HG02870 (cell line): ENCODE measurements around the gene NDP.

Experiments used
- ATAC-seq: cut with Tn5 transposase; IDR thresholded peaks from one replicate; pipeline ENCODE4 v1.9.1; 2021; ENCODE audit warnings: mild to moderate bottlenecking, moderate library complexity; ENCODE audit not compliant: unreplicated experiment

NDP gene, protein sequence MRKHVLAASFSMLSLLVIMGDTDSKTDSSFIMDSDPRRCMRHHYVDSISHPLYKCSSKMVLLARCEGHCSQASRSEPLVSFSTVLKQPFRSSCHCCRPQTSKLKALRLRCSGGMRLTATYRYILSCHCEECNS

DNA sequence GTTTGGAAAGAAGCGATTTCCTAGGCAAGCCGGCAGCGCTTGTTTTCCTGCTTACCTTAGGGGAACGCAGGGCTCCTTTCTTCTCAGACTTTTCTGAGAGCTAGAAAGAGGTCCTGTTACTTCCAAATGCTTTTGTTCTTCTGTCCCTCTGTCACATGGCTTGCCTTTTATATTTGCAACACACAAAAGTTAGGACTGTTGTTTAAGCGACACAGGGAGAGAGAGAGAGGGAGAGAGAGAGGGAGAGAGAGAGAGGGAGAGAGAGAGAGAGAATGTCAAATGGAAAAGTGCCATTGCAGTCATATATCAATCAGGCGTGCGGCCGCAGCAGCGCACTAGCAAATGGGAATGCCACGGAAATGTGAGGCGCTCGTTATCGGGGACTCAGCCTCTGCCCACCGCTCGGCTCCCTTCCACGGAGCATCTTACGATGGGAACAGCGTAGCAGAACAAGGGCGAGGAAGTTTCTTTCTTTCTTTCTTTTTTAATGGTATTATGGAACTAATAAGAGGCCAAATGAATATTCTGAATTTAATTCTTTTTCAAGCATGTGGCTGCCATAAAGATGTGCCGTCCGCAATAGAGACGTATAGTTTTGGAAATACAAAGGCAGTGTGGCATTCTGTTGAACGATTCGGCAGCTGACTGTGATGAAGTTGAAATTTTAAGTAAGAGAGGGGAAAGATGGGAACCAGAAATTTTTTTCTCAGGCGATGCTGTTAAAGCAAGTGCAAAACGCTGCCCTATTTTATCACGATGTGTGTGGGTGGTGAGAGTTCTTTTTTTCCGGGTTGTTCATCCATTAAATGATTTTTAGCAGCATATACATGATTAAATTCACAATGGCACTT, at the start of gene NDP:
NDP (minus strand) TSS at position 142 of the 851 bp plus-strand sequence. CDS start 14,745 bp downstream, outside the sequence.
- ATAC-seq: no peak

DNA sequence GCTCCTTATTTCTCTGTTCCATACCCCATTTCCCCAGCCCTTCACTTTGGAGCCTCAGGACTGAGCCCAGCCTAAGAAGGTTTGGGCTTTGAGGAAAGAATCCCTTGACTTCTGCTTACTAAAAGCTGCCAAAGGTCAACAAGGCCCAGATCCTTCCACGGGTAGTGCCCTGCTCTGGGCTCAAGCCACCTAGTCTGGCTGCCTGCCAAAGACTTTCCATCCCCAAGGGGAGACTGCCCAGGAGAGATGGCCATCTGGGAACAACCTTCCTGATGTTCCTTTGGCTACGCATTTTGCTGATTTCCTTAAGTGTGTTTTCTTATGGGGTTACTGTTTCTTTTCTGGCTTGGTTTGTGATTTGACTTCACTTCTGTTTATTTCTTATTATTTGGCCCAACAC, 49.8 kb upstream of the NDP start:
- no peak for ATAC-seq

DNA sequence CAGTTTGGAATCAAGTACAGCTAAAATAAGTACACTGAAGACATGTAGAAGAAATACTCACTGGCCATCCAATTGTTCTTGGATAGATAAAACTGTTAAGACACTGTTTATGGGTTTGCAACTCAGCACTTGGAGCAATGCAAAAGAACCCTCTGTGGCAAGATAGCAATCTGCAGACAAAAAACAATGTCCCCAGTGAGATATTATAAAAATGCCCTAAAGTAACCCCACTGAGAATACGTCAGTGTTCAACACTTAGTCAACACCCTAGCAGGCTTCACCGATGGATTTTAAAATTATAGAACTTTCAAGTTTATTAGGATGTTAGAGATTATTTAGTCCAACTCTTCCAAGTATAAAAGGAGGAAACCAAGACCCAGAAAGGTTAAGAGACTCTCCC, 47.5 kb upstream of the NDP start:
- no peak for ATAC-seq

DNA sequence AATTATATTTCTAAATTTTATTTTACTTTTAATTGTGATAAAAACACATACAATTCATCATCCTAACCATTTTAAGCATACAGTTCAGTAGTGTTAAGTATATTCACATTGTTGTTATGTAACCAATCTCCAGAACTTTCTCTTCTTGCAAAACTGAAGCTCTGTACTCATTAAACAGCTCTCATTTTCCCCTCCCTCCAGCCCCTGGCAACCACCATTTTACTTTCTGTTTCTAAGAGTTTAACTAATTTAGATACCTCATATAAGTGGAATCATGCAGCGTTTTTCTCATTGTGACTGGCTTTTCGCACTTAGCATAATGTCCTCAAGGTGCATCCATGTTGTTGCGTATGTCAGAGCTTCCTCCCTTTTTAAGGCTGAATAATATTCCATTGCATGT, 46.7 kb upstream of the NDP start:
- ATAC-seq: no peak

DNA sequence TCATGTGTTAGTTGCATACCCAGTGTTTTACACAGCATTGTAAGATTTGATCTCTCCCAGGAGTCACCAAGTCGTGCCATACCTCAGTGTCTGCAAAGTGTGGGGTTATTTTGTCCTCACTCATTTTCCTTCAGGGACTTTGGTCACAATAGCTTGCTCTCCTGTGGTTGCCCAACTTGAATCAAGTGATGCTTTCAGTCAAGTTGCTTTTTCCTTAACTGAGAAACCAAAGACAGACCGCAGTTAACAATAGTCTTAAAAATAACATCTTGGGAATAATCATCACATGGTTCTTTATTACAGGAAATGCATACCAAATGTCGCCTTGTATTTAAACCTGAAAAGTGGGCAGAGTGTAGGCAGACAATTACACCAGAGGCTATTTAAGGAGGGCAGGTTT, 44.5 kb upstream of the NDP start:
- no peak for ATAC-seq

DNA sequence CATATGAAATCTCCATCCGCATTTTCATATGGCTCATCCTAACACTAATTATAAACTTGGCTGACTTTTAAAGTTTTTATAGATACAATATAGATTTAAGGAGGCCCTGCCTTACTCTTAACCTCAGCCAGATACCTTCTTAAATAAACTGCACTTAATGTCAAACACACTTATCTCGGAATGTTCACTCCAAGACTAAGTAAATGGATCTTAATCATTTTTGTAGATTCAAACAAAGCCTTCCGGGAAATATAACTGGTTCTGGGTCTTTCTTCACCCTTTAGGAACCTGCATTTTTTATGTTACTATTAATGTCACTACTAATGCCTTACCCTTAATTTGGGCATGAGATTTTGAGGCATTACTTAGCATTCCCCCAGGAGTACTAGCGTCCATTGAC, 43.7 kb upstream of the NDP start:
- ATAC-seq: no peak

DNA sequence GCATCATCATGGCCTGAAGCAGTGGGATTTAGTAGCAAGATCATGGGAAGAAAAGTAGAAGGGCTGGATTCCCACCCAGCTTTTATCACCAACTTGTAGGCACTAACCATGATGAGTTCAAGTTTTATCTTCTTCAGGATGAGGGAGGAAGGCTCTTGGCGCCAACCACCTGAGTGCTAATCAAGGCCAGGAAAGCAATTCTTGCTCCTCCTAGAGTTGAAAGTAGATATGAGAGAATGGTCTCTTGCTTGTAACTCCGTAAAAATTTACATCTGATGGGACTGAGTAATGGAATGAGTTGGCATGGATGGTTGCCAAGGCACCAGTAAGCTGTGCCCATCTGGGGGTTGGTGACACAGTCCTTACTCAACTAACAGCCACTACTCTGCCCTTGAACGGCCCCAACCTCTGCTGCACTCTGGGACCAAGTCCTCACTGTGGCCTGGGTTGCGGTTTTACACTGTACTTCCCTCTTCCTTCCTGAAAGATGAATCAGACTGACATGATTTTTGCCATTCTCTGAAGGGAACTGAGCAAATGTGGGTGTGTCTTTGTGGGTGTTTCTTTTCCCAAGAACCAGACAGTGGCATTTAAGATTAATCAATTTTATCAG, 39.4 kb upstream of the NDP start:
- no peak for ATAC-seq

DNA sequence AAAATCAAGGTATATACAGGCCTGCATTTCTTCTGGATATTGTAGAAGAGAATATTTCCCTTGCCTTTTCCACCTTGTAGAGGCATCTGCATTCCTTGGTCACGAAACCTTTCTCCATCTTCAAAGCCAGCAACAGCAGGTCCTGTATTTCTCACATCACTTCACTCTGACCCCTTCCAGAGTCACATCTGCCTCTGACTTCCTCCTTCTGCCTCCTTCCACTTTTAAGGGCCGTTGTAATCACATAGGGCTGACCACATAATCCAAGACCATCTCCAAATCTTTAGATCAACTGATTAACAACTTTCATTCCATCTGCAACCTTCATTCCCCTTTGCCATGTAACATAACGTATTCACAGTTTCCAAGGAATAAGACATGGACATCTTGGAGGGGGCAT, 38.3 kb upstream of the NDP start:
- ATAC-seq: no peak

DNA sequence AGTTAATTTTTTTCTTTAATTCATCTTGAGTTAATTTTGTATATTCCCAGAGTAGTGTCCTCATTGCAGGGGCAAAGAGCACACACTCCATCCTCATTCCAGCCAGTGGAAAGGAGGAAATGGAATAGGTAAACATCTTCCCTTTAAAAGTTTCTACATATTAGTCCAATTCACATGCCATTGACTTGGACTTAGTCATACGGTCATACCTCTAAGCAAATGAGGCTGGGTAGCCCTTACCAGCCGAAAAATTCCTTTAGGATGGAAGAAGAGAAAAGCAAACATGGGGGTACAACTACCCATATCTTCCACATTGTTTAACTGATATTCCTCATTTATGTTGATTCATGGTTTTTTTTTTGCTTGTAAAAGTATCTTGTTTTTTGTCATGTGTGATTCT, 37.4 kb upstream of the NDP start:
- no peak for ATAC-seq

DNA sequence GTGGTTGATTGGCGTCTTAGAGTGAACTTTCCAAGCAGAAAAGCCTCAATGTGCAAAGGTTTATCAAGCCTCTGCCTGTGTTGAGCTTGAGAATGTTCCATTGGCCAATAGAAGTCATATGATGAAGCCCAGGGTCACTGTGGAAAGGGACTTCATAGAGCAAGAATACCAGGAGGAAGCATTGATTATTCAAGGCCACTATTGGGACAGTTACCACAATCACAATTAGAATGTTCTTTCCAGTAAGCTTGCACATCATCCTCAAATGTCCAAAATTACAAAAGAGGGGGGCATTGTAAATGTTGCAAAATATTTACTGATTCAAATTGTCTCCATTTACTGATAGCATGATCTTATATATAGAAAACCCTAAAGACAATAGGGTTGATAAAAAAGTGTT, 32.9 kb upstream of the NDP start:
- no peak for ATAC-seq

DNA sequence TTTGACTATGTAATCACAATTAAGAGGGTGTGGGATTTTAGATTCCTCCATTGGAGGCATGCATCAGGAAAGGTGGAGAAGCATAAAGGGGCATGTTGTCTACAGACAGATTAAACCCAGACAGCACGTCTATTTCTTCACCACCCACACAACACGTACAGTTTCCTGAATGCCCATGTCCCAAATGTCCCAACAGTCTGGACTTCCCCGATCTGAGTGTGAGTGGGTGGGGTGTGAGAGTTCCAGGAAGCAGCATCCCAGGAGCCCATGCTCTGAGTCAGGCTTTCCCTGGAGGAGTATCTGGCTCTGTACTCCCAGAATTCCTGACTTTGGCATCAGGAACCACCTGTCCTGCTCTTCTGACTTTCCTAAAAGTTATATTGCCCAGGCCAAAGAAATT, 30.8 kb upstream of the NDP start:
- ATAC-seq: no peak

DNA sequence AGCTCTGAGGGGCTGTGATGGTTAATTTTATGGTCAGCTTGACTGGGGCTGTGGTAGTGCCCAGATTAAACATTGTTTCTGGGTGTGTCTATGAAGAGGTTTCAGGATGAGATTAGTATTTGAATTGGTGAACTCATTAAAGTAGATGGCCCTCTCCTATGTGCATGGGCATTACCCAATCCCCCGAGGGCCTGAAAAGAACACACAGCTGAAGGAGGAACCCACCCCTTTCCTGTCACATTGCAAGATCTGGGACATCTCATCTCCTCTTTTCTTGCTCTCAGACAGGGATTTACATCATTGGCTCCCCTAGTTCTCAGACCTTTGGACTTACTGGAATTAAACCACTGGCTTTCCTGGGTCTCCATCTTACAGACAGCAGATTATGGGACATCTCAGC, 29.4 kb upstream of the NDP start:
- no peak for ATAC-seq

DNA sequence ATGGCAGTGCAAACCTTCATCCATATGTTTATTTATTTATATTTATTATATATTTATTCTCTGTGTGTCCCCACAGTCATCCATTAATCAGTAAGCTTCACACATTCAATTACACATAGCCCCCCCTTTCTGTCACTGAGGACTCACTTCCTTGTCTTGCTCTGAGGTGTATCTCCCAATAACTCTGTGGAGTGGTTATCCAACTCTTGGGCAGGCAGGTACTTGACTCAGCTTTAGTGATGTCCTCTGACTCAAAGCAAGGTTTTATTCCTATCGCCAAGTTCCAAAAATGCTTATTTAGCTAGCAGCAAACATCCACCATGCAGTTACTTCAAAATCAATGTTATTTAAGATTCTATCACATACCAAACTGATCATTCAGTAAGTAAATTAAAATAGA, 25.2 kb upstream of the NDP start:
- no peak for ATAC-seq

DNA sequence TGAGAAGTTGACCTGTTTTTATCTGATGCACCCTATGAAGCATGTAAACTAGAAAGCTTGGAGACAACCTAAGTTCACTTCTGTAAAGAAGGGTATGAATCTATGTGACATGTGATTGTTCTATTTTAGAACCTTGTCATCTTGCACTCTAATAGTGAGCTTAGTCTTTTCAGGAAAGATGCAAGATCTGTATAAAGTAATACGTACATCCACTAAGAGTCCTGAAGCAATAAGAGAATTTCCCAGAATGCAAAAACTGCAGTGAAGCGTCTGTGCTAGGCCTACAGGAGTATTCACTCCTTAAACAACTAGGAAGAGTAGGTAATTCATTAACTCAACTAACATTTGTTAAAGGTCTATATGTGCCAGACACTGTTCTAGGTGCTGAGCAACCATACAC, 23.3 kb upstream of the NDP start:
- ATAC-seq: no peak

DNA sequence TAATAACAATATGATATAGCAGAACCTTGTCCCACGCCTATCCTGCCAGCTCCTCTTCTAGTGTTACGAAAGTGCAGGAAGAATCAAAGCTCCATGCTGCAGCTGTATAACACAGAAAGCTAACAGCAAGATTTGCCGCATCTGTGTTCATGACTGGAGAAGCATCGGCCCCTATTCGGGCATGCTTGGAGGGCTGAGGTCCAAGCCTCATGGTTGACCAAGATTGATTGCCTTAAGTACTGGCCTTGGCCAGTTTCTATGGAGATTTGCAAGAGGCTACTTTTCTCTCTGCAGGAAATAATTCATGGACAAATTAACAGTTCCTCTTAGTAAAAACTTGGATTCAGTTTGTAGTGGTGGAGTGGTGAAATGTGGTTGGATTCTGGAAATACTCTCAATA, 12.9 kb upstream of the NDP start:
- no peak for ATAC-seq

DNA sequence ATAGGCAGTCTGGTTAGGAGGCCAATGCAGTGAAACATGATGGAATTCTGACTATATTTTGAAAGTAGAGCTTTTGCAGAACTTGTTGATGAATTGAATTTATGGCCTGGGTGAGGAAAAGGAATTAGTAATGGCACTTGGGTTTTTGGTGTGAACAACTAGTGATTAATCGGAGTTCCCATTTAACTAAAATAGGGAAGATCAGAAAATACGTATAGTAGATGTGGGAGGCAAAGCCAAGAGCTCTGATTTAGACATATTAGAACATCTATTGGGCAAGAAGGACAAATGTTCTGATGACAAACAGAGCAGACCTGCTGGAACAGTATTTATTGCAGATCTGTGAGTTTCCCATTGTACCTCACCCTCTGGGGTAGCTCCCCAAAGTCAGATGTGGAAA, 12.3 kb upstream of the NDP start:
- no peak for ATAC-seq

DNA sequence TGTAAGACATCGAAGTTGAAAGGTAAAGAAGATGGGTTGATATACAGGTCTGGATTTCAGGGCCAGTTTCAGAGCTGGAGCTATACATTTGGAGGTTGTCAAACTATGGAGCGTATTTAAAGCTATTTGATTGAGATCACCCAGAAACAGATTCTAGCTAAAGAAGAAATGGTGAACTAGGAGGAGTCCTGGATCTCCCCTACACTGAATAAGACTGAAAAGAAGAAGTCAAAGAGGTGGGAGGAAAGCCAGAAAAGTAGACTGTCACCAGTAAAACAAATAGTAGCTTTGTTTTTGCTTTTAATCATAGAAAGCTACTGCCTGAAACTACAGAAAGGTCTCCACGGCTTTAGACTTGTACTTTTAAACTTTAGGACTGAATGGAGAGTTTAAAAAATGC, 5.0 kb upstream of the NDP start:
- ATAC-seq: no peak

DNA sequence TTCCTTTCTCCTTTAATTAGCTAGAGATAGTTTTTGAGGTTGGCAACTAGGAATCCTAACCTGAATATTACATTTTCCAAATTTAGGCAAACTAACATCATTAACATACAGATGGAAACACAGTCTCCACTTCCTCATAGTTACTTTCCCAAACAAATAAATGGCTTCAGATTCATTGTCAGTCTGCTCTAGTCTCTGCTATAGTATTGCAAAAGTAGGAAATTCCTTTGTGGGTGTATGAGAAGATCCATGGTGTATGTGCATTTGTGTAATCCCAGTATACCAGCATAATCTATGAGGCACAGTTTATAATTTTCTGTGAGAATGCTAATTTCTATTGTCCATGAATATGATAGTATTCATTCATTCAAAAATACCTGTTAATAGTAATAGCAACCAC, 3.0 kb upstream of the NDP start:
- no peak for ATAC-seq

DNA sequence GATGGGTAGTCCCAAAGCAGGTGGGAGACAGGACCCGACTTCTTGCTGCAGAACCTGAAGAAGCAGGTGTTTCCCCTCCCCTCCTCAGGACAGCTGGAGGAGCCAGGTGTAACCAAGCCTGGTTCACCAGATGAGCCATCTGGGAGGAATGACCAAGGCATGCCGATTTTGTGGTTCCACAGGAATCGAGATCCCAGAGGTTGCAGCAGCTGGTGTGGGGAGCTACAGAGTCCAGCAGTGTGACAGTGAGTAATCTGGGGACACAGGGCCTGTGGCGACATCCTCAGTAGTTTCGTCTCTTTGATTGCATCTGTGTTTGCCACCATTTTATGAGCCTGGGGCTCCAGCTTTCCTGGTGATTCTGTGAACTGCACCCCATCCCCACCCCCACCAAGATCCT, 2.6 kb upstream of the NDP start:
- ATAC-seq: no peak

DNA sequence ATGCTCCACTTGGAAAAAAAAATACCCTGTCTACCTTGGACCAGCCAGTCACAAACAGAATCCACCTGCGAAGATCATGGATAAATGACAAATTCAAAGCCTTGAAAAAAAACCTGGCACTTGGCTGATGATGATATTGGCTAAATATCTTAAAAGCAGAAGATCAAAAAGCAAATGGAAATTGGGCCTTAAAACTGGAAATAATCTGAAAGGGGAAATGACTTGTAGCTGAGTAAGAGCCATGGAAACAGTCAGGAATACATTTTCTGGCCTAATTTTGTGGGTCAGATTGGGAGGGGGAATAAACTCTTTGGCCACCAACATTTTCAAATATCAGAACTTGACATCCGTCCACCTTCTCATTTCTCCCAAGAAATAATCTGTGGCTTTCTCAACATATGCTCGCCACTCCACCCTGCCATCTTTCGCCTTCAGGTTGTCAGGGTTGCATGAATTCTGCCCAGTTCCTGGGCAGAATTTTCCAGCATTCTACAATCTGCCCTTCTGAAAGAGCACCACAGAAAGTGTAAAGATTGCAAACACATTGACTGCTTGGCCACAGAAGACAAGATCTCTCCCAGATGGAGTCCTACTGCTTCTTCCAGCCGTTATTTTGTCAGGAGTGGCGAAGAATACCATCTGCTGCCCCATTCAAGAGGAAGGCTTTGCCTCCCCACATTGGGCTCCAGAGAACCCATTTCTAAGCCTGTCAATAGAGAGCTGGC, 1.7 kb upstream of the NDP start:
- no peak for ATAC-seq

DNA sequence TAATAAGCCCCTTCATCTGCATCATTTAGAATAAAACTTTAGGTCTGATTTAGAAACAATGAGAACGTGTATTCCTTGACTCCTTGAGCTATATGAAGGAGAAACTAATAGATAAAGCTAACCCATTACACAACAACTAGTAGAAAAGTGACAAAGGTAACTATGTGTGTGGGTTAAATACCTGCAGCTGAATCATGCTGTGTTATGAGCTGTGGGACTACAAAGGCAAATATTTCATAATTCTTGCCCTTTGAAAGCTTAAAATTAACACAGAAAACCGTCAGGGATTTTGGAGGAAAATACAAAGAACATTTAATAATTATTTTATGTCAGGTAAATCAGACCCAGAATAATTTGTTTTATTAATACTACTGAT, 898 bp upstream of the NDP start:
- ATAC-seq: no peak
